GM12801 (cell line): ENCODE results near the gene ABHD1.

Experiments used
- TF ChIP-seq, protein P1 (sequence below): IDR thresholded peaks from one replicate; pipeline ENCODE4 v1.5.1; 2011; ENCODE audit warnings: control low read depth; ENCODE audit not compliant: insufficient read length; ENCODE audit errors: extremely low read depth

The ABHD1 gene

DNA sequence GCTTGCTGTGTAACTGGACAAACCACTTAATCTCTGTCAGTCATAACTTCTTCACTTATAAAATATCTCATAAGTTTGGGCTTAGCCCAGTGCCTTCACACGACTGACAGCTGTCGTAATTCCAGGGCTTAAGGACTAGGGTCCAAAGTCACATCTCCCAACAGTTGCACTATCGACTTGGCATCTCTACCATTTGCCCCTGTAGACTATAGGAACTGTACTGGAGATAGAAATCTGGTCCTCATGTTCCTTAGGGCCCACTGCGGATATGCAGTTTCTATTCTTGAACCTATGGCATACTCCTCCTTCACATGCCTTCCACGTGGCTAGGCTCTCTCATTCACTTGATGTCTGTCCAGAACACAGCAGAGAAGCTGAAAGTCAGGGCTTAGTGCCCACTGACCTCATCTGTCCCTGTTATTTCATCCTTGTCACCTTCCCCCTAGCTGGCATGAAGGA, 2.7 kb downstream of the ABHD1 start:
- TF ChIP-seq, protein P1, sequence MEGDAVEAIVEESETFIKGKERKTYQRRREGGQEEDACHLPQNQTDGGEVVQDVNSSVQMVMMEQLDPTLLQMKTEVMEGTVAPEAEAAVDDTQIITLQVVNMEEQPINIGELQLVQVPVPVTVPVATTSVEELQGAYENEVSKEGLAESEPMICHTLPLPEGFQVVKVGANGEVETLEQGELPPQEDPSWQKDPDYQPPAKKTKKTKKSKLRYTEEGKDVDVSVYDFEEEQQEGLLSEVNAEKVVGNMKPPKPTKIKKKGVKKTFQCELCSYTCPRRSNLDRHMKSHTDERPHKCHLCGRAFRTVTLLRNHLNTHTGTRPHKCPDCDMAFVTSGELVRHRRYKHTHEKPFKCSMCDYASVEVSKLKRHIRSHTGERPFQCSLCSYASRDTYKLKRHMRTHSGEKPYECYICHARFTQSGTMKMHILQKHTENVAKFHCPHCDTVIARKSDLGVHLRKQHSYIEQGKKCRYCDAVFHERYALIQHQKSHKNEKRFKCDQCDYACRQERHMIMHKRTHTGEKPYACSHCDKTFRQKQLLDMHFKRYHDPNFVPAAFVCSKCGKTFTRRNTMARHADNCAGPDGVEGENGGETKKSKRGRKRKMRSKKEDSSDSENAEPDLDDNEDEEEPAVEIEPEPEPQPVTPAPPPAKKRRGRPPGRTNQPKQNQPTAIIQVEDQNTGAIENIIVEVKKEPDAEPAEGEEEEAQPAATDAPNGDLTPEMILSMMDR = no peak

- TF ChIP-seq, protein P1 = no peak
These were observed 4.5 kb downstream of the ABHD1 start for GRCh38 chr2:27127883-27128667.

DNA sequence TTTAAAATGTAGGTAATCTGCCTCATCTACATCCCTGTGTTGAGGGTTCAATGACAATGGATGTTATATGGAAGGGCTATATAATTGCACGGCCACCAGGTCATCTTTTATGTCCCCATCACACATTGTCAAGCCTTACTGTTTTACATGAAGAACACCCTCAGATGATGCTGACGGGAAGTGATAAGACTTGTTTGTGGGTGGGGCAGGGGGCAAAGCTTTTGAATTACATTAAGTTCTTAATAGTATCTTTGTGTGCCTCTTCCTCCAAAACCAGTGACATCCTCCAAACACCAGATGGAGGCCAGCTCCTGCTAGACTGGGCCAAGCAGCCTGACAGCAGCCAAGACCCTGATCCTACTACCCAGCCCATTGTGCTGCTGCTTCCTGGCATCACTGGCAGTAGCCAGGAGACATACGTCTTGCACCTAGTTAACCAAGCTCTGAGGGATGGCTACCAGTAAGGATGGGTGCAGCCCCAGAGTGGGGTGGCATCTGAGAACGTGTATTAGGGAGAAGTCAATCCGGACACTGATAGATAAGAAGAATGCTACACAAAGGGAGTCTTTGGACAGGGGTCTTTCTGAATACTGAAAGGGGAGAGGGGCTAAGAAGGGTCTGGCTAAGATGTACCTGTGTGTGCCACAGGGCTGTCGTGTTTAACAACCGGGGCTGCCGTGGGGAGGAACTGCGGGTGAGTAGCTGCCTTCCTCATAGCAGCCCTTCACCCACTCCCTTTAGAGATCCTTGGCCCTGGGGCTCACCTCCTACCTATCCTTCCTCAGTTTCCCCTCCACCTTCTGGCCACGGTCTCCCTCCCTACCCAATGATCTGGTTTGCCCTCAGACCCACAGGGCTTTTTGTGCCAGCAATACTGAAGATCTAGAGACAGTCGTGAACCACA, 5.3 kb downstream of the ABHD1 start:
- TF ChIP-seq, protein P1 = no peak

DNA sequence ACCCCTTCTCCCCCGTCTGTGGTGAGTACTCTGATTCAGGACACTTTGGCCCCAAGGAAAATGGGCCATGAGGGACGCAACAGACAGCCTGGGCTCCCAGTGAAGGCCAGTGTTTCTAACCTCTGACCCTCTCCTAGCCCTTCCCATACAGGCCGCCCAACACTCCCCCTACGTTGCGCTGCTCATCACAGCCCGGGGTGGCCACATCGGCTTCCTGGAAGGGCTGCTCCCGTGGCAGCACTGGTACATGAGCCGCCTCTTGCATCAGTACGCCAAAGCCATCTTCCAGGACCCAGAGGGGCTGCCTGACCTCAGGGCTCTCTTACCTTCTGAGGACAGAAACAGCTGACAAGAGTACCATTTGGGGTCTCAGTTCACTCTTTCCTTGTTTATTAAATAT, 6.8 kb downstream of the ABHD1 start:
- TF ChIP-seq, protein P1 = no peak

- TF ChIP-seq, protein P1 = no peak
These were observed 7.8 kb downstream of the ABHD1 start for GRCh38 chr2:27131429-27131828.

DNA sequence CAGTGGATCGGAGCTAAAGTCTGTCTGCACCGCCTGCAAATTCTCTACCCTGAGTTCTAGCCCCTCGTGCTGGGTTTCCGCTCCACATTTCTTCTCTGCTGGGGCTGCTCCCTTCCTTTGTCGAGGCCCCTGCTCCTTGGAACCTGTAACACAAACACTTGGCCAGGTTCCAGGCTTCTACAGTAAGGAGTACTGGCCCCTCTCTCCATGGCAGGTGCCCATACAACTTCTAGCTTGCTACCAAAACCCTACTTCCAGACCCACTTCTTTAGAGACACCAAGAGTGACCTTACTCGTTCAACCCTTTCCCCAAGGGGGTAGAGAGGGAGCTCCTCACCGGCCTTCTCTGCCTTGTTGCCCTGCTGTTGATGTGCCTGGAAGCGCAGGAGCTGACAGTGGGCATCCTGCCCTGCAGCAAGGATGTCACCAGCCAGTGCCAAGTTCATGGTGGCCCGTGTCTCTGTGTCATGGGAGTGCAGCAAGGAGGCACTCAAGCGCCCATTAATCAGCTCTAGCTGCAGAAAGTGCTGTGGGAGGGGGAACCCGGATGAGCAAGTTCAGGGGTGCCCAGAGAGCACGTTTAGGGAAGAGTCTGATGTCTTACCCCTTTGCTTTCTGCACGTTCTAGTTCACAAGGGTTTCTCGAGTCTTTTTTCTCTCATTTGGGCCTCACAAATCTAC, 9.7 kb downstream of the ABHD1 start:
- TF ChIP-seq, protein P1 = no peak
